ENCODE measurements around the gene DCLRE1C. TPM values are rescaled to one million over a fixed set of nuclear protein-coding genes. Genes with fewer than 3 reads are reported as not detected.
A peak's percentile ranks its signal among the peaks of the same experiment; 100 is the strongest.
"Not testable (repeated sequence)": the region's sequence is repeated elsewhere in the genome, so short reads cannot be mapped to it uniquely, and the experiment has no call there.

Gene DCLRE1C
- 3.0 TPM for total RNA-seq
- long read RNA-seq, partial matches to known transcripts: 1 of 4 reads
- long read RNA-seq, other reads (novel, unspliced or antisense): 2 of 4 reads

DNA sequence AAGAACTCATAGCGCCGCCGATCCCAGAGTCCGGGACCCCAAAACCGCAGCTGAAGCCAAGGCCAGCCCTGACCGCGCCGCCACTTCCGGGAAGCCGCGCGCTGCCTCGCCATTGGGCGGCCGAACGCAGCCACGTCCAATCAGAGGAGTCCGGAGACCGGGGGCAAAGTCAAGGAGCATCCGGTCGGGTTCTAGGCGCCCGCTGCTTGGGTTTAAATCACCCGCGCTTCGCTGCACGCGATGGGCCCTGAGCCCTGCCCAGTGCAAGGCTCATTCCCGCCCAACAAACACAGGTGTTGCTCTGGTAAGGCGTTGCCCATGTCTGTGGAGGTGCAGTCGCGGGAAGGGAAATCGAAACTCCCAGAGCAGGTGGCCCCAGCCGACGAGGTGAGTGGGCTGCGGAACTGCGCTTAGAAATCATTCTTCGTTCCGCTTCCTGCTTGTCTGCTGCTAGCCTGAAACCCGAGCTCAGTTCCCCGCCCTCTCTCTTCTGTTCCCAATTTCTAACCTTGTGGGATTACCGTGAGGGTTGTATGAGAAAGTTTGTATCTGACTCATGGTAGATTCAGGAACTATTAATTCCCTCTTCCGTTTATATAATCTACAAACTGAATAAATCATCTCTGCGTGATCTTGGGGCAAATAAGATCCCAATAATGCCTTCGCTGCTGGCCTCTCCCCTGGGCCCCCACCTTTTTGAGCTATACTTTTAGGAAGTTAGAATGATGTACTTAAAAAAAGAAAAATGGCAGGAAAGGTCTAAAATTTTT is at the start of gene DCLRE1C:
DCLRE1C (minus strand) TSS at position 96 of the 770 bp plus-strand sequence; CDS start at position 10, 86 bp downstream.
- Histone ChIP-seq H3K36me3 (peaks cover 1% of the 10 kb centered on the region), H3K9me3 (replicated peaks) (no peaks in the 10 kb centered on the region), H3K4me1 (peaks cover 33% of the 10 kb centered on the region), H3K4me3 (peak within 1 kb of the TSS; percentile 99), H3K27me3 (ENCODE audit: low read depth) (no peaks in the 10 kb centered on the region), H3K27ac (replicated peaks) (peak within 1 kb of the TSS; percentile 95)
- peak; percentile 89 for DNase-seq
- TF ChIP-seq, protein P1, sequence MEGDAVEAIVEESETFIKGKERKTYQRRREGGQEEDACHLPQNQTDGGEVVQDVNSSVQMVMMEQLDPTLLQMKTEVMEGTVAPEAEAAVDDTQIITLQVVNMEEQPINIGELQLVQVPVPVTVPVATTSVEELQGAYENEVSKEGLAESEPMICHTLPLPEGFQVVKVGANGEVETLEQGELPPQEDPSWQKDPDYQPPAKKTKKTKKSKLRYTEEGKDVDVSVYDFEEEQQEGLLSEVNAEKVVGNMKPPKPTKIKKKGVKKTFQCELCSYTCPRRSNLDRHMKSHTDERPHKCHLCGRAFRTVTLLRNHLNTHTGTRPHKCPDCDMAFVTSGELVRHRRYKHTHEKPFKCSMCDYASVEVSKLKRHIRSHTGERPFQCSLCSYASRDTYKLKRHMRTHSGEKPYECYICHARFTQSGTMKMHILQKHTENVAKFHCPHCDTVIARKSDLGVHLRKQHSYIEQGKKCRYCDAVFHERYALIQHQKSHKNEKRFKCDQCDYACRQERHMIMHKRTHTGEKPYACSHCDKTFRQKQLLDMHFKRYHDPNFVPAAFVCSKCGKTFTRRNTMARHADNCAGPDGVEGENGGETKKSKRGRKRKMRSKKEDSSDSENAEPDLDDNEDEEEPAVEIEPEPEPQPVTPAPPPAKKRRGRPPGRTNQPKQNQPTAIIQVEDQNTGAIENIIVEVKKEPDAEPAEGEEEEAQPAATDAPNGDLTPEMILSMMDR (IDR thresholded peaks at IDR 0.05; ENCODE audit: borderline replicate concordance): no peak
- intact Hi-C loops (cut with micrococcal nuclease): no loop called here

DNA sequence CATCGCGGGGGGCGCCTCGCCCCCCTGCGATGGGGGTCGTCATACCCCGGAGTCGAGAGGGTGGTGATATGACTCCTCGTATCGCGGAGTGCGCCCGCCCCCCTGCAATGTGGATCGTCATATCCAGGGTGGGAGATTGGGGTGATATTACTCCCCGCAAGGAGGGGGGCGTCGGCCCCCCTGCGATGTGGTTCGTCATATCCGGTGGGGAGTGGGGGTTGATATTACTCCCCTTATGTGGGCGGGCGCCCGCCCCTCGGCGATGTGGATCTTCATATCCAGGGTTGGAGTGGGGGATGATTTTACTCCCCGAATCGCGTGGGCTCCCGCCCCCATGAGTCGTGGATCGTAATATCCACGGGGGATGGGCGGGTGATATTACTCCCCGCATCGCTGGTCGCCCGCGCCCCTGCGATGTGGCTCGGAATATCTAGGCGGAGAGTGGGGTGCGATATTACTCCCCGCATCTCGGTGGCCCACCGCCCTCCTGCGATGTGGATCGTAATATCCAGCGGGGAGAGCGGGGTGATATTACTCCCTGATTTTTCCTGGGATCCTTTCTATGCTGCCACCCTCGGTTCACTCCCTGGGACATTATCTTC is 42.2 kb upstream of the DCLRE1C start:
- Histone ChIP-seq H3K27ac (replicated peaks) (no peak overlapping the region), H3K9me3 (replicated peaks) (no peaks in the 10 kb centered on the region), H3K27me3 (ENCODE audit: low read depth) (peaks cover 7% of the 10 kb centered on the region), H3K4me1 (no peaks in the 10 kb centered on the region), H3K36me3 (no peaks in the 10 kb centered on the region), H3K4me3 (no peak overlapping the region)
- DNase-seq: no peak
- intact Hi-C loops (cut with micrococcal nuclease): no loop called here
- TF ChIP-seq, protein P1 (IDR thresholded peaks at IDR 0.05; ENCODE audit: borderline replicate concordance): no peak

DNA sequence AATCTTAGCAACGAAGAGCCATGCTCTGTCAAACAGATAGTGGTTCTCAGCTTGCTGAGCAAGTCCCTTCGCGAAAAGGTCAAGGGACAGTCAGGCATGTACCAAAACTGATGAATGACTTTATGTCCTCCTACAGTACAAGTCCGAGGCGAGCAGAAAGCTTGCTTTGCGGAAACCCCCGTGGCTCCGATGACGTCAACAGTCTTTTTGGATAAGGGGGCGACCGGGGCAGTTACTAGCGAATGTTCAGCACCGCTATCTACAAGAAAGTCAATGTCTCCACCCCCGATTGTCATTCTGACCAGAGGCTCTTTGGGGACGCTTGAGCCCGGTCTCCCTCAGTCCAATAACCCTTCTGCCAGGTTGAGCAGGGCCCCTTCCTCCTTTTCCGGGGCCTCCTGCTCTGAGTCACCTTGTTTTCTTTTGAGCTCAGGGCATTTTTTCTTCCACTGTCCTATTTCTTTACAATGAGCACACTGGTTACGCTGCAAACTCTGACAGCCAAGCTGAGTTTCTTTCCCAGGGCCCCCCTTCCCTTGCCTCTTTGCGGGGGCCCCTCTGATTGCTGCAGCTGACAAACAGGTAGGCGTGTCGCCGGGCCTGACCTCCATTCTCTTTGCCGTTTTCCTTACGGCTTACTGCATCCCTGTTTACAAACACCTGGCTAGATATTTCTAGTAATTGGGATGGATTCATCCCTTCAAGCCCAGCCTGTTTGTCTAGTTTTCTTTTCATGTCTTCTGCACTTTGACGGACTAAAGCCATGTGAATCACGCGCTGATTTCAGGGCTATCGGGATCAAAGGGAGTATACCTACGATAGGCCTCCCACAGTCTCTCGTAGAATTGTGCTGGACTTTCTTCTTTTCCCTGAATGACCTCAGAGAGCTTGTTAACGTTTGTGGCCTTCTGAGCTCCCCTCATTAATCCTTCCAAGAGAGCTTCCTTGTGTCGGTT is 39.9 kb upstream of the DCLRE1C start:
- H3K4me3 ChIP-seq; DNase-seq; H3K36me3 ChIP-seq; H3K9me3 ChIP-seq (replicated peaks); intact Hi-C loops (cut with micrococcal nuclease); H3K27ac ChIP-seq (replicated peaks); H3K4me1 ChIP-seq: not testable (repeated sequence)
- peaks cover 16% of the 10 kb centered on the region for H3K27me3 ChIP-seq (ENCODE audit: low read depth)

DNA sequence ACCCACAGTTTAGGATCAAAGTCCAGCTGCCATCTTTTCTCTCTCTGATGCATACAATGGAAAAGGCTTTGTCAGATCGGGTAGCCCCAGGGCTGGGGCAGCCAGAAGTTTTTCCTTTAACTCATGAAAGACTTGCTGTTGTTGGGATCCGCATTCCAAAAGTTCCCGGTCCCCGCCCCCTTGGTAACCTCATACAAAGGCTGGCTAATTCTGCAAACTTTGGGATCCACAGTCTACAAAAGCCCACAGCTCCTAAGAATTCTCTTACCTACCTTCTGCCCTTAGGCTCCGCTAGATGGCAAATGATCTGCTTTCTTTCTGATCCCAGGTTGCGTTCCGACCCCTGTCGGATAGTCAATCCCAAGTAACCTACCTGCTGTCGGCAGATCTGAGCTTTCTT is 38.4 kb upstream of the DCLRE1C start:
- peaks cover 19% of the 10 kb centered on the region for H3K27me3 ChIP-seq (ENCODE audit: low read depth)
- H3K36me3 ChIP-seq; H3K27ac ChIP-seq (replicated peaks); intact Hi-C loops (cut with micrococcal nuclease); H3K4me3 ChIP-seq; DNase-seq; H3K9me3 ChIP-seq (replicated peaks); H3K4me1 ChIP-seq: not testable (repeated sequence)

DNA sequence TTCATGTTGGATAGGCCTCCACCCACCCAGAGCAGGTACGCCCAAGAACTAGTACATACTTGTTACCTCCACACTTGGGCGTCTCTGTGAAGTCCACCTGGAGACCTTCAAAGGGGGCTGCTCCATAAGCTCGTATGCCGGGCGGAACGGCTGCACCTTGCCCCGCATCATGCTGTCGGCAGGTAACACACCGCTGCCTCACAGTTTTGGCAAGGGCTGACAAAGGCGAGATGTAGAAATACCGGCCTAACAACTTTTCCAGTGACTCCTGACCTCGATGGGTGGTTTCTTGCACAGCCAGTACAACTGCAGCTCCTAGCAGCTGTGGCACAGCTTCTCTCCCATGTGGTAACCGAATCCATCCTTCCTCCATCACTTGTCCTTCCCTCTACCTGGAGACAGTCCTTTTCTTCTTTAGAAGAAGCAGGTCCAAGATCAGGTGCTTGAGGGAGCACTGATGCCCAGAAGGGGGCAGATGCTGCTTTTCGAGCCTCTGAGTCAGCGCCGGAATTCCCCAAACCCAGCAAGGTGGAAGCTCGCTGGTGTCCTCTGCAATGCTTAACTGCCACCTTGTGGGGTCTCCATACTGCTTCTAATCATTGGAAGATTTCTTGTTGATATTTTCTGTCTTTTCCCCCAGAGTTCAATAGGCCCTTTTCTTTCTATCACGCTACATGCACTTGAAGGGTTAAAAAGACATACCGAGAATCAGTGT is 37.3 kb upstream of the DCLRE1C start:
- intact Hi-C loops (cut with micrococcal nuclease); DNase-seq; H3K4me3 ChIP-seq: not testable (repeated sequence)

DNA sequence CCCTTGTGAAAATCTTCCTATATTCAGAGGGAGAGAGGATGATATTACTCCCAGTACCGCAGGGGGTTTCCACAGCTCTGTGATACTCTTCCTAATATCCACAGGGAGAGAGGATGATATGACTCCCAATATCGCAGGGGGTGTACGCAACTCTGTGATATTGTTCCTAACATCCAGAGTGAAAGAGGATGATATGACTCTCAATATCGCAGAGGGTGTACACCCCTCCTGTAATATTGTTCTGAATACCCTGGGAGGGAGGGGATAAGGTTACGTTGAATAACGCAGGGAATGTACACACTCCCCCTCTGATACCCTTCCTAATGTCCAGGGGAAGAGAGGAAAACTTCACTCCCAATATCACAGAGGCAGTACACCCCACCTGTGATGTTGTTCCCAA is 35.7 kb upstream of the DCLRE1C start:
- peaks cover 13% of the 10 kb centered on the region for H3K27me3 ChIP-seq (ENCODE audit: low read depth)
- H3K9me3 ChIP-seq (replicated peaks); intact Hi-C loops (cut with micrococcal nuclease); DNase-seq; H3K27ac ChIP-seq (replicated peaks); H3K36me3 ChIP-seq; H3K4me3 ChIP-seq; H3K4me1 ChIP-seq: not testable (repeated sequence)

More for the DNA sequence above, 37.3 kb upstream of the DCLRE1C start:
- not testable (repeated sequence) for H3K9me3 ChIP-seq (replicated peaks); H3K27ac ChIP-seq (replicated peaks); H3K36me3 ChIP-seq; H3K4me1 ChIP-seq
- peaks cover 17% of the 10 kb centered on the region for H3K27me3 ChIP-seq (ENCODE audit: low read depth)

DNA sequence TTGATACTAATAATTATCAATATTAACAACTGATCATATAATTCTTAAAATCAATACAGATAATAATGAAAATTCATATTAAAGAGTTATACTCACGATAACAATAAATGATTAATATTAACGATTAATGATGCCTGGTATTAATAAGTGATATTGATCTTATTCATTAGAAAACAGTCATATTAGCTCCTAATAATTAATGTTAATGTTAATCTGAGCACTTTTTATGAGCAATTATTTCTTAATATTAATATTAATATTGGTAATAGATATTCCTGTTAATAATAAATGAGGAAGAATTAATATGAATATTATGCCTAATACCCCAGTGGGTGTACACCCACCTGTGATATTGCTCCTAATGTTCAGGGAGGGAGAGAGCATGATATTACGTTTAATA is 28.8 kb upstream of the DCLRE1C start:
- Histone ChIP-seq H3K36me3 (no peaks in the 10 kb centered on the region), H3K9me3 (replicated peaks) (peaks cover 5% of the 10 kb centered on the region), H3K27ac (replicated peaks) (no peak overlapping the region), H3K27me3 (ENCODE audit: low read depth) (peaks cover 4% of the 10 kb centered on the region), H3K4me1 (no peaks in the 10 kb centered on the region), H3K4me3 (no peak overlapping the region)
- no peak for DNase-seq
- TF ChIP-seq, protein P1 (IDR thresholded peaks at IDR 0.05; ENCODE audit: borderline replicate concordance): no peak
- intact Hi-C loops (cut with micrococcal nuclease): no loop called here

Measured in left ventricle myocardium inferior (tissue), 1 donor.